ENCODE results near the gene OR10Z1. TPM values are rescaled to one million over a fixed set of nuclear protein-coding genes. Genes with fewer than 3 reads are reported as not detected.

The OR10Z1 gene, protein sequence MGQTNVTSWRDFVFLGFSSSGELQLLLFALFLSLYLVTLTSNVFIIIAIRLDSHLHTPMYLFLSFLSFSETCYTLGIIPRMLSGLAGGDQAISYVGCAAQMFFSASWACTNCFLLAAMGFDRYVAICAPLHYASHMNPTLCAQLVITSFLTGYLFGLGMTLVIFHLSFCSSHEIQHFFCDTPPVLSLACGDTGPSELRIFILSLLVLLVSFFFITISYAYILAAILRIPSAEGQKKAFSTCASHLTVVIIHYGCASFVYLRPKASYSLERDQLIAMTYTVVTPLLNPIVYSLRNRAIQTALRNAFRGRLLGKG
- total RNA-seq (2014; rRNA removed; shearing (Covaris generic)): not detected in 2 replicates
- polyA plus RNA-seq (2015; cell fraction: cytosol; rRNA removed): not detected in 2 replicates
- not detected in 2 replicates for polyA plus RNA-seq (2015; cell fraction: nucleus; rRNA removed)

DNA sequence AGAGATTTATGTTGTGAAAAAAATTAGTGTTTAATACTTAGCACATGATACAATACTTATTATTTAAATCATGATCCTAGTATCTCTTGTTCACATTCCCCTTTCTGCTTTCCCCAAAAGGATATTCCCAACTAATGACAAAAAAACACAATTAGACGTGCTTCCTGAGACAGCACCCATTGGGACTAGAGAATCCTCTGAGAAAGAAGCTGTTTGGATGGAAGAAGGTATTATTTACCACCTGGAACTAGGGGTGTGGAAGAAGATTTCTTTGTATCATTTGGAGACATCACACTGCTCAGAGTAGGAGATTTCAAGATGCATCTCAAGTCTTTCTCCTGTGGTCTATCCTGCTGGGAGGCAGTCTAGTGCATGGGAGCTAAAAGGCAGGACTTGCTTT, at the start of gene OR10Z1:
TSS of gene OR10Z1 (plus strand) at position 301 of the 400 bp plus-strand sequence. CDS start 1,171 bp downstream, outside the sequence.
- no peak for DNase-seq (ENCODE audit: low read depth)

DNA sequence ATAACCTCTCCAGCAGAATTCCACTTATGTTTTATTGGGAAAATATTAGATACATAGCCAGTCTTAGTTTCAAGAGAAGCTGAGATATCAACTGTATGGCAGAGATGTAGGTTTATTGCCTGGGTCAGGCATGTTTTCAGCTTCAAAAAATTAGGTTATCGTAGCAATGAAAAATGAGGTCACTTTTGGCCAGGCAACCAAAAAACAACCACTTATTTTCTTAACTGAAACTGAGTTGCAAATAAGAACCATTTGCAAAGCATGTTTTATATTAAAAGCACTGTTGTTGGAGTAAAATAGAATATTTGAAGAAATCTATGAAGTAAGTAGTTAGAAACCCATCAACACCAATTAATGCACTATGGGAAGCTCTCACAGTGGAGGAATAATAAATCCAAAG, 45.4 kb upstream of the OR10Z1 start:
- DNase-seq (ENCODE audit: low read depth): no peak

DNA sequence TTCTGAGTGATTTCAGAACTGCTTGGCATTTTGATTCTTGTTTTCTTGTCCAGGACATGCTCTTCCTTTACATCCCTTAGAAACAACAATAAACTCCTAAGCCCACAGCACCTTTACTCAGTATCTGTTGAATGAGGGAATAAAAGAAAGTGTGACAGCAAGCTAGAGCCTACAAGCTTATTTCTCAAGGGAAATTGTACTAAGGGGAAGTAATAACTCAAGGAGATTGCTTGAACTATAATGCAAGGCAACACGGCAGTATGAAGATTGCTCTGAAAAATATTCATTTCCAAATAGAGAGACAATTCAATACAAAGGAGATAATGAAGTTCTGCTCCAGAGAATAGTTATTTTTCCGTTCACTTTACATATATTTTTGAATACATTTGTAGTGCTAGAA, 41.2 kb upstream of the OR10Z1 start:
- no peak for DNase-seq (ENCODE audit: low read depth)

DNA sequence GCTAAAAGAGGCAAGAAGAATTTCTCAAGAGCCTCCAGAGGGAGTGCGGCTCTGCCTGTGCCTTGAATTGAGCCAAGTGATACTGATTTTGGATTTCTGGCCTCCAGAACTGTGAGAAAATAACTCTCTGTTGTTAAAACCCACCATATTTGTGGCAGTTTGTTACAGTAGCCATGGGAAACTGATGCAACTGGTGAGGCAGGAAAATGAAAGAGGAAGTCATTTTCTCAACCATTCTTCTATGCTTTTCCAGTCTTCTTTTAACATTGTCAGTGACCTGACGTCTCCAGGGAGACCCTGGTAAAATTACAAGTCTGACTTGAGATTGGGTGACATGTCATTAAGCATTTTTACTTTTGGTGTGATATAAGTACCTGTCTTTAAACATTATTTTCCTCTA, 40.5 kb upstream of the OR10Z1 start:
- no peak for DNase-seq (ENCODE audit: low read depth)

DNA sequence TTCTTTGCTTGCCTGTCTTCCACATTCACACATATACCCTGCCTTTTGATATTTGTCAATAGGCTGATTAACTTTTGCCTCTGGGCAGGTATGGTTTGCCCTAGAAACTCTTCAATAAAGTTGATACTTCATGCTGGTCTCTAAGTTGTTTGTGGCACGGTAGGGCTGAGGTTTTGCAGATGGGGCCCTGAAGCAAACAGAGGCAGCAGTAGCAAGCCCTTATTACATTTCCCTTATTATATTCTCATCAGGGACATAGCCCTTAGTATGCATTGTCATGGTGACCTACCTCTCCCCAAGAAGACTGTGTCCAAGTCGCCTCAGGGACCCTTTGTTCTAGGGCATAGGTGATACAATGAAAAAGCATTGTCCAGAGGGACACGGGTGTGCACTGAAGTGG, 34.6 kb upstream of the OR10Z1 start, which contains the start of gene OR6P1:
TSS of gene OR6P1 (minus strand) at position 101 of the 400 bp plus-strand sequence. CDS start 6,976 bp downstream, outside the sequence.
- DNase-seq (ENCODE audit: low read depth): no peak

DNA sequence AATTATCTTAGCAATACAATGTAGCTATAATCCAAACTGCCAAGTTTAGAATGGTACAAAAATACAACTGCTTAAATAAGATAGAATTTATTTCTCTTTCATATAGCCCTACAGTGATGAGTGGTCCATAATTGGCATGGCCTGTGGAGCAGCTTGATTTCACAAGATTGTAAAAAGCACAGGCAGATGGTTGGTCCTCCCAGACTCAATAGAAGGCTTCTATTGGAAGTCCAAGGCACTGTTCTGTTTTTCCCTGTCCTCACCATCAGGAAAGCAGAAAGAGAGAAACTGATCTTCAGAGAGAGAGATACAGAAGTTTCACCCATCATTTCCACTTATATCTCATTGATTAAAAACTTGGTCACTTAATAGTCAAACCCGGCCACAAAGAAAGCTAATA, 32.8 kb upstream of the OR10Z1 start:
- no peak for DNase-seq (ENCODE audit: low read depth)

DNA sequence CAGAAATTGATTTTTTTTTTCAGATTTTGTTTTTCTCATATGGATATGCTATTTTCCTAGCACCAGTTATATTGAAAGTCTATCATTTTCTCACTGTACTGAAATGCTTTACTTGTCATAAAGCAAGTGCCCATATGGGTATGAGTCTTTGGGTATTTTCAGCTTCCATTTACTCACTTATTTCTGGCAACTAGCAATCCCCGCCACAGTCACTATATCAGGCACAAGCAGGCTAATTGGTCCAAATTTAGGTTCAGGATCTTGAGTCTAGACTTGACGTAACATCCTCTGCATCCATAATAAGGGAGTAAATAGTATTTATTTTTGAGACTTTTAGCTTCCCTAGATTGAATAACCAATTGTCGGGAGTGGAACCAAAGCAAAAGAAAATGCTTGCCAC, 27.5 kb upstream of the OR10Z1 start:
- DNase-seq (ENCODE audit: low read depth): no peak

DNA sequence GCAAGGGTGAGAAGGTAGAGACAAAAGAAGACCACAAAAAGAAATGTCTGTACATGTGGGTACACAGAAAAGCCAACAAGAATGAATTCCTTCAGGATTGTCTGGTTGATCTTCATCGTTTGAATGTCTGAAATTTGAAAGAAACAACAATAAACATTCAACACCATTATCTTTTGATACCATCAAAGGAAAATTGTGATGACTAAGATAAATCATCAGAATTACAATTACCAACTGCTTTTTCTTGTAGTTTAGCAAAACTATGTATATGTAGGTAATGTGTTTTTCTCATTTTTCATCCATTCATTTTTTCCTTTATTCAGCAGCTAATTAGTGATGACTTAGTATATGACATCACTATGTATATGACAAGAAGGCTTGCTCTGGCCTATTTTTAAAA, 25.3 kb upstream of the OR10Z1 start, which contains the start of gene OR10X1:
TSS of gene OR10X1 (minus strand) at position 167 of the 400 bp plus-strand sequence. CDS start at position 167, 0 bp downstream.
- DNase-seq (ENCODE audit: low read depth): no peak

DNA sequence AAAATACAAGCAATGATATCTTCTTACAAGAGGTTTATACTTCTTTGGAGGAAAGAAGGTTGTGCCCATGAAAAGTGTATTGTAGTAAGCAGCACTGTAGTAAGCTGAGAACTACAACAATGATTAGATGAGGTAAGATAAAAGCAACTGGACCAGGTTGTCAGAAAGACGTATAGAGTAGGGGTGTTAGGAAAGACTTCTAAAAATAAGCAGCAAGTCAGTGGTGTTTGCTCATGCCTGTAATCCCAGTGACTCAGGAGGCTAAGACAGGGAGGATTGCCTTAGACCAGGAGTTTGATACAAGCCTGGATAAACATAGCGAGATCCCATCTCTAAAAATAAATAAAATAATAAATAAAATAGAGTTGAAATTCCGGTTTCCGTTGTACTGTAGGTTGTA, 21.1 kb upstream of the OR10Z1 start:
- no peak for DNase-seq (ENCODE audit: low read depth)

DNA sequence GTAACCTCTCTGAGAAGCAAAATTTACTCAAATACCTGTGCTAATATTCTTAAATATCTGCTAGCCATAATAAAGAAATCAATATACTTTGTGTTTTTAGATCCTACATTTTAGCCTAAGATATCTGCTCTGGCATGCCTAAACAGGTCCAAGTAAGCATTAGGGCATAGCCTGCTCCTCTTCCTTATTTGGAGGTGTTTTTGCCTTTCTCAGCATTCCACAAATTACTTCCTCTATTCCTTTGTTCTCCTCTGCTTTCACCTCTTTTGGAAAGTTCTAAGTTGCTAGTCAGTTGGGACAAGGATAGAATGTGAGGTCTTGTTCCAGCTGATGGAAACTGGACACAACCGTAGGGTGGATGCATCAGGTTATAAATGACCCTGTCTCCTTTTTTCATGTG, 18.1 kb upstream of the OR10Z1 start:
- no peak for DNase-seq (ENCODE audit: low read depth)

DNA sequence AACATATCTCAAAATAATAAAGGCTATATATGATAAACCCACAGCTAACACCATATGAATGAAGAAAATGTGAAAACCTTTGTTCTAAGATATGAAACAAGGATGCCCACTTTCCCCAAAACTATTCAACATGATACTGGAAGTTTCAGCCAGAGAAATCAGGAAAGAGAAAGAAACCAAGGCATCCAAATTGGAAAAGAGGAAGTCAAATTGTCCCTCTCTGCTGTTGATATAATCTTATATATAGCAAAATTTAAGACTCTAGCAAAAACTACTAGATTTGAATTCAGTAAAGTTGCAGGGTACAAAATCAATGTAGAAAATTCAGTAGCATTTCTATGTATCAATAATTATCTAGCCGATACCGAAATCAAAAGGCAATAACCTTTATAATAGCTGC, 4.3 kb upstream of the OR10Z1 start:
- no peak for DNase-seq (ENCODE audit: low read depth)

DNA sequence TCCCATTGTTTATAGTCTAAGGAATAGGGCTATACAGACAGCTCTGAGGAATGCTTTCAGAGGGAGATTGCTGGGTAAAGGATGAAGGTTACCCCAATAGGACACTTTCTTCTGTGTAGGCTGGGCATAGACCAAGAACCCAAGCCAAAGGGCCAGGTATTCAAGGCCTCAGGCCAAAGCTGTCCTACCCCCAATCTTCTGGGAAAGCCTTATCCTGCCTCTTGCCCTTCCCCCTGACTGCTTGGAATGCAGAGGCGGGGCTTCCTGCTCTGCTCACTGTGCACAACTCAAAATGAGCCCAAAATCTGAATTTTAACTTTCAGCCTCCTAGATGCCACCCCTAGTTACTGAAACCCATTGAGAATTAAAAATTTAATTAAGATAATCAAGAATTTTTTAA, 2.2 kb downstream of the OR10Z1 start:
- no peak for DNase-seq (ENCODE audit: low read depth)

DNA sequence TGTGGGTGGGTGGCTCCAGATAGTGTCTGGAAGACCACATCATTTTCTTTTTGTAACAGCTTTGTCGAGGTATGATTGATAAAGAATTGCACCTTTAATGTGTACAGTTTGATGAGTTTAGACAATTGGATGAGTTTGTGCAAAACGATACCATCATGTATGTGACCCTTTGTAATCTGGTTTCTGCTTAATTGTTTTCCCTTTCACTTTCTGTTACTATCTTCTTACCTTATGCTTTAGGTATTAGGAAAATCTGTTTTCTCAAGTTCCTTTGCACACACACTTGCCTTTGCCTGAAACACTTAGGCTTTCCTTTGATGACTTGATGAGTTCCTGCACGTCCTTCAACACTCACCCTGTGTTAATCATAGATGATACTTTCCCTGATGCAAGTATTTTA, 6.8 kb downstream of the OR10Z1 start:
- DNase-seq (ENCODE audit: low read depth): no peak

DNA sequence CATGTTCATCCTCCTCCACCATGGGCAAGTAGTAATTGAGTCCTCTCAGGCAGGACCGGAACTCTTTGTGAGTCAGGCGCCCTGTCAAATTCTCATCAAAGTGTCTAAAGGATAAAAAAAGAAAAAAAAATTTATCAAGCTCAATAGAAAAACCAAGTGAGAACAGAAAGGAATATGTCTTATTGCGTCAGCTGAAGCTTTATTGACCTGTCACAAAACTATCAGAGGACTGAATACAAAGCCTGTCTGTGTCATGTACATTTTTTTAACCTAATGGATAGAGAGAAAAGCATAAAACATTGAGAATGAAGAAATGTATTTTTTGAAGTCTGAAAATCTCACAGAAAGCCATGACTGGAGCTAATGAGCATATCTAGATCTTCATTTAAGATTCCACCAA, 8.7 kb downstream of the OR10Z1 start:
- no peak for DNase-seq (ENCODE audit: low read depth)

DNA sequence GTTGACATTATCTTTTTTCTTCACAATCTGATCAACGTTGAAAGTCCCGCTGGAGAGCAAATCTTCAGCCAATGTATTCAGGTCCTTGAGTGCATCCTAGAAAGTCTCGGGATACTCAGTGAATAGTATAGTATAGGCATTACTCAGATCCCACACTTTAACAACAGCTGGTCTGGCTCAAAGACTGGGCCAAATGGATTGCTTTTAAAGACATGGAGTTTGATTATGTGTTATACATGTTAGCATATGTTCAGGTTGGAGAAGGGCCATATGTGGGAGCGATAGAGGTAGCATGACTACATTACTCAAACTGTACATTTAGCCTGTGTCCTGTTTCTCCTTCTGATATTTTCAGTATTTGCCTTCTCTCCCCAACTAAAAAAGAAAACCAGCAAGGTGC, 33.1 kb downstream of the OR10Z1 start:
- DNase-seq (ENCODE audit: low read depth): no peak

DNA sequence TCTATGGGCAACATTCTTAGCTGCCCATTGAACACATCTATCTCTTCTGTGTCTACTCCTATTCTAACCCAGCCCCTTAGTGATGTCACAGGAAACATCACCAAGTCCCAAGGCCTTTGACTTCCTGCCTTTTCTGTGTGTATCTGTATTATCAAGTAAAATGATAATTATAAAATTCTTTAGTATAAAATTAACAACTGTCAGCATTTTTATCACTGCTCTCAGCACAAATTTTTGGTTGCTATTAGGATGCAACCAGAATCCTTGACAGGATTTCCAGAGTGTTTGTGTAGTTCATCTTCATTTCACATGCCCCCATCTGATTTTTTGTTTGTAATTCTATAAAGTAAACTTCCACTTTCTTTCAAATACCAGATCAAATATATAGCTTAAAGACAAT, 33.8 kb downstream of the OR10Z1 start:
- no peak for DNase-seq (ENCODE audit: low read depth)

DNA sequence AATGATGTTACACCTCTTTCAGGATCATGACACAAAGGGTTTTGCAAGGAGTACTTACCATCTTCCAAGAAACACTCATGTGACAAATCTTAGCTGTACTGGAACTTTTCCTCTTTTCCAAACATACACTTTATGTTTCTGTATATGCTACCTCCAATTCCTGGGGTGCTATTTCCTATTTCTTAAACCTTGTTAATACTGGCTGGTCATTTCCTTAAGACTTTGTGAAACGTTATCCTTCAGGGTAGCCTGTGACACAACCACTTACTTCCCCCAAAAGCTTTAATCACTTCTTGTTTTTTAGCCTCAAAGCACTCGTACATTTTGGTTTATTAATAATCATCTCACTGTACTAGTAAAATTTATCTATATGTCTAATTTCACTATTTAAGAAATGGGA, 39.4 kb downstream of the OR10Z1 start:
- no peak for DNase-seq (ENCODE audit: low read depth)

DNA sequence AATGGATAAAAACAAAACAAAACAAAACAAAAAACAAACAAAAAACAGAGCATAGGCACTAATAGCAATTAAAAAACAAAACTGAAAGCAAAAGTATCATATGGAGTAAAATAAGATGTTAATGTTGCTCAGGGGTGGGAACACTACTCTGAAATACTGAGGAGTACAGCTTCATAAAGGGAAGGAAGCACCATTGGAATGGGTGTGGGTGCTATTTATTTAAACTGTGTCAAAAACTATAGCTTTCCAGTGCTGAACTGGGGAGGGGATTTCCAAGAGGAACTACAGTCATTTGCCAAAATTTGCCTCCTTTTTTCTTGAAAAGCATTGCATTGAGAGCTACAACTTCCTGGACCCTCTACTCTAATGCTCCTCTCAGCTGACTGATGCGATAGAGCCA, 41.4 kb downstream of the OR10Z1 start:
- no peak for DNase-seq (ENCODE audit: low read depth)

DNA sequence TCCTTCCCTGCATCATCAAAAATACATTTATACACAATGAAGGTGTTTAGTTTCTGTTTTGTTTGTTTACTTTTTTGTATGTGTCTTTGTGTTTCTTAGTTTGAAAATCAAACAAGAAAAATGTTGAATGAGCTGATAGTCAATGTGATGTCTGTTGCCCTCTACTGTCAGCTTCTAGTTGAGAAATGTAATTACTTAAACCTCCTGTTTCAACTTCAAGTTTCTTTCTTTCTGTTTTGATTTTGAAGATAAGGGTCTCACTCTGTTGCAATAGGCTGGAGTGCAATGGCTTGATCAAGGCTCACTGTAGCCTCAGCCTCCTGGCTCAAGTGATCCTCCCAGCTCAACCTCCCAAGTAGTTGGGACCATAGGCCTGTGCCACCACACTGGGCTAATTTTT, 44.0 kb downstream of the OR10Z1 start:
- DNase-seq (ENCODE audit: low read depth): no peak

DNA sequence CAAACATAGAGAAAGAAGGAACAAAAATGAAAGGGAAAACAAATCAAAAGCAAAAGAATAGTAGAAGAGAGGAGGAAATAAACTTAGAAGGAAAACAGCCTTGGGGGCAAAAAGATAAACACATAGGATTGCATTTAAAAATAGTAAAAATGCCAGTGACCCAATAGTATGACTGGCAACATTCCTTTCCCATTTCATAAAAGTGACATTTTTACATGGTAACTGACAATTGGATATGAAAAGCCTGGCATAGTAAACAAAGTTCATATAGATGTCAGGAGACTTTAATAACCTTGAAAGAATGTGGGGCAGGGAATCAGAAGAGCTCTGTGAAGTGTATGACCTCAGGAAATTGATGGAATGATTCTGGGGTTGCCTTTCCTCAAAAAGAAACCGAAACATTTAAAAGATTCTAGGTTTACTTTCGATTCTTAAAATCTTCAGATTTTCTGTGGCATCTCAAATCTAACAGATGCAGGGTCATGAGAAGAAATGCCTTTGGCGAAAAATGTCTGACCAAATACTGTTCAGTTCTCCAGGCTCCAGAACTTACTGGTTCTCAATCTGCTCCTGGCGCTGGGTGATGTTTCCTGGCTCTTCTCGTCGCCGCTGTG, 47.8 kb downstream of the OR10Z1 start:
- DNase-seq (ENCODE audit: low read depth): peak; percentile 1

DNA sequence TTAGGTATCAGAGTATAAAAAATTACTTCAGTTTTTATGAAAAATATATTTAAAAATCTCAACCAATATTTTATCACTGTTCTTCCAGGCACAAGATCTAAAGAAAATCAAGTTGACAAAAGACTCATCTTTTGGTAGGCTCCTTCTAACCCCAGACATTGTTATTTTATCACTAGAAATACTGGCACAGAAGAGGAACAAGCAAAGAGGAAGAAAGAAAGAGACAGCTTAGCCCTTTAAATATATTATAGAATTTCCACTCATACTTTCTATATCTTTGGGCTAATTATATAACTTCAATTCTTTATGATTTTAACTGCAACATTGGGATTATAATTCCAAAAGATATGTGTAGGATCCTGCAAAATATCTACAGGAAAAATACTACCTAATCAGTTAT, 49.0 kb downstream of the OR10Z1 start:
- no peak for DNase-seq (ENCODE audit: low read depth)

DNA sequence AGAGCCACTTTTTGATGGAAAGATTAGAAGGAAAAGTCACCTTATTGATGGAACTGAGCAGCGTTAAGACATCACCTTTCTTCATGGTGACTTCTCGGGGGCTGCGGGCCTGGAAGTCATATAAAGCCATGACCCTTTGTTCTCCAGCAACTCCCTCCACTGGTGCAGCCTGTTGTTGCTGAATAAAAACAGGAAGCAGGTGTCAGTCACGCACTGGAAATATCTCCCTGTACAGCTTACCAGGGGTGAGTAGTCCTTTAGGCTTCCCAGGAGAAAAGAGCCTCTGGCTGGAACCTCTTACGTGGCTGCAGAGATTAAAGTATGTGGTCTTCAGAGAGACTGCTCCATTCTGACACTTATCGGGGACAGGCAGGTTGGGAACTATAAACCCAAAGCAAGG, 49.5 kb downstream of the OR10Z1 start:
- DNase-seq (ENCODE audit: low read depth): peak; percentile 8

Measured in HT1080 (cell line).